GM15510 (cell line): ENCODE data around the gene ZSCAN5A.

Experiments used
- POLR2A ChIP-seq: IDR thresholded peaks from 3 replicates; pipeline ENCODE4 v1.6.1; 2011; ENCODE audit warnings: borderline replicate concordance; ENCODE audit not compliant: insufficient read length; ENCODE audit errors: extremely low read depth

Gene ZSCAN5A

GRCh38 chr19:56315077-56315828, 614 bp upstream of the ZSCAN5A start:
- TF ChIP-seq POLR2A: peak; percentile 46

GRCh38 chr19:56314018-56314380, 640 bp downstream of the ZSCAN5A start:
- TF ChIP-seq POLR2A: no peak

- no peak for TF ChIP-seq POLR2A
Observed at GRCh38 chr19:56312787-56313657, 1.6 kb downstream of the ZSCAN5A start.

GRCh38 chr19:56312342-56312741, 2.3 kb downstream of the ZSCAN5A start:
- no peak for TF ChIP-seq POLR2A

GRCh38 chr19:56310462-56310861, 4.2 kb downstream of the ZSCAN5A start:
- no peak for TF ChIP-seq POLR2A

GRCh38 chr19:56309511-56310185, 5.0 kb downstream of the ZSCAN5A start:
- no peak for TF ChIP-seq POLR2A

GRCh38 chr19:56308792-56309191, 5.8 kb downstream of the ZSCAN5A start:
- no peak for TF ChIP-seq POLR2A

- TF ChIP-seq POLR2A: no peak
Observed at GRCh38 chr19:56306016-56306415, 8.6 kb downstream of the ZSCAN5A start.

GRCh38 chr19:56304243-56304642, 10.4 kb downstream of the ZSCAN5A start:
- no peak for TF ChIP-seq POLR2A

- no peak for TF ChIP-seq POLR2A
Observed at GRCh38 chr19:56301886-56302620, 12.6 kb downstream of the ZSCAN5A start.

GRCh38 chr19:56301155-56301554, 13.5 kb downstream of the ZSCAN5A start:
- no peak for TF ChIP-seq POLR2A

- no peak for TF ChIP-seq POLR2A
Observed at GRCh38 chr19:56299688-56300087, 15.0 kb downstream of the ZSCAN5A start.

- no peak for TF ChIP-seq POLR2A
Observed at GRCh38 chr19:56297010-56297409, 17.6 kb downstream of the ZSCAN5A start.
